Endodermal cell (in vitro differentiated cells): ENCODE data around the gene FBXL7. TPM values are rescaled to one million over a fixed set of nuclear protein-coding genes. Genes with fewer than 3 reads are reported as not detected.

Experiments used
- DNase-seq: peaks from one replicate; pipeline ENCODE4 v3.0.0-alpha.2; 2017
- H3K27ac ChIP-seq: 2 replicates; pipeline ENCODE4 v1.5.1; 2013; ENCODE audit warnings: mild to moderate bottlenecking, low read depth, low read length, moderate library complexity
- H3K27me3 ChIP-seq: 2 replicates; pipeline ENCODE4 v1.6.1; 2013; ENCODE audit warnings: mild to moderate bottlenecking, low read length, moderate library complexity; ENCODE audit not compliant: insufficient read depth, control insufficient read depth, poor library complexity, severe bottlenecking
- H3K36me3 ChIP-seq: 2 replicates; pipeline ENCODE4 v1.7.0; 2013; ENCODE audit warnings: mild to moderate bottlenecking, low read length, moderate library complexity; ENCODE audit not compliant: control insufficient read depth, insufficient read depth
- H3K4me1 ChIP-seq: one replicate; pipeline ENCODE4 v1.7.0; 2013; ENCODE audit warnings: low read length; ENCODE audit not compliant: control insufficient read depth, insufficient read depth
- H3K4me3 ChIP-seq: 2 replicates; pipeline ENCODE4 v1.5.1; 2013; ENCODE audit warnings: mild to moderate bottlenecking, low read length, moderate library complexity
- H3K9ac ChIP-seq: 2 replicates; pipeline ENCODE4 v1.6.1; 2013; ENCODE audit warnings: mild to moderate bottlenecking, low read length, moderate library complexity; ENCODE audit not compliant: poor library complexity, severe bottlenecking; ENCODE audit errors: extremely low read depth
- H3K9me3 ChIP-seq: 2 replicates; pipeline ENCODE4 v1.6.1; 2013; ENCODE audit warnings: mild to moderate bottlenecking, low read length, moderate library complexity; ENCODE audit not compliant: control insufficient read depth
- H3K27ac Mint-ChIP-seq: 2 replicates; pipeline ENCODE4 v1.8.0; 2020; ENCODE audit warnings: mixed read lengths
- H3K27me3 Mint-ChIP-seq: 2 replicates; pipeline ENCODE4 v1.8.0; 2021; ENCODE audit warnings: mild to moderate bottlenecking, mixed read lengths; ENCODE audit not compliant: insufficient read depth
- H3K36me3 Mint-ChIP-seq: 2 replicates; pipeline ENCODE4 v1.8.0; 2020; ENCODE audit warnings: low read depth, mixed read lengths
- H3K4me1 Mint-ChIP-seq: 2 replicates; pipeline ENCODE4 v1.8.0; 2020; ENCODE audit warnings: mixed read lengths
- H3K4me3 Mint-ChIP-seq: 2 replicates; pipeline ENCODE4 v1.8.0; 2020; ENCODE audit warnings: mild to moderate bottlenecking, moderate library complexity, mixed read lengths
- H3K9me3 Mint-ChIP-seq: 2 replicates; pipeline ENCODE4 v1.8.0; 2020; ENCODE audit warnings: mild to moderate bottlenecking, mixed read lengths
- WGBS, 2 experiments: methylation state at CpG; one replicate each; pipeline versions ENCODE4 v1.1.5 to v1.1.7; 2013; ENCODE audit warnings: missing lambda C conversion rate in 2 of 2, mixed read lengths in 1 of 2; ENCODE audit not compliant: insufficient coverage in 1 of 2, insufficient read length in 1 of 2; 5-methylcytosine and 5-hydroxymethylcytosine counted together
- total RNA-seq, 2 donors: library from RNA; stranded (reverse); fragmentation: NEBNext Ultra II Directional in 1 of 2; extraction: Animal tissue kit (Norgen Biotek cat#: 25700) in 1 of 2; gene quantifications; 2 replicates in 1 of 2; 3 replicates in 1 of 2; pipeline ENCODE4 v1.2.1, GENCODE V29; 2021
- TF ChIP-seq, protein P1 (sequence below): fragments of 200-600 bp; sonication (generic); conservative IDR thresholded peaks from 2 replicates; pipeline ENCODE4 v1.5.0; 2021; ENCODE audit warnings: antibody characterized with exemption, mild to moderate bottlenecking

Gene FBXL7
- total RNA-seq, 2 donors from 2014 or later: 12.9 to 13.2 TPM

DNA sequence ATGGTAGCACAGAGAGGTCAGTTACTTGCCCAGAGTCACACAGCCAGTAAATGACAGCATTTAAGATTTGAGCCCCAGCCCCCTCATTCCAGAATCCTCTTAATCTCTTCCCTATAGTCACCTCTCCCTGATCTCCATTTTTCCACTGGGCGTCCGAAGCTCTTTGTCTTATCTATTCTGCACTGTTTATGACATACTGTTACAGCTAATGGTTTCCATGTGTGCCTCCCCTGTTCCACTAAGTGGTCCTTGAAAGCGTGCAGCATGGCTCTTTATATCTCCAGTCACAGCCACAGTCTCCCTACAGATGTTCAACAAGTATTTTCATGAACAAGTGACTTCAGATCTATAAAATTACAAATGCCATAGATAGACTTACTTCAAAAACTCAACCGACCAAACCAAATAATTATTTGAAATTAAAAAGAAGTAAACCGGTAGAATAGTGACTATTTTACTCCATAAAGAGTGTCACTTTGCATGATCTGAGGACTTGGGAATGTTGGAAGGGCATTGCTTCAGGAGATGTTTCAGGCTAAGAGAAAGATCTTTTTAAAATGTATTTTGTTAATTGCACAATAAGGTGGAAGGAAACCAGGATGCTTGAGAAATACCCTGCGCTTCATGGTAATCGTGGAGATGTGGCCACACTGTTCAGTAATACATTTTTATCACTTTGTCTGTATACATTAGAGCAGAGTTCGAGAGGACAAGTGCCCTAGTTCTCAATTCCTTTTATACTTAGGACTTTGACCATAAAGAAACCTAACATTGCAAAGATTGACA is 237.2 kb downstream of the FBXL7 start:
- H3K36me3 Mint-ChIP-seq: no peaks in the 10 kb centered on the region
- H3K9ac ChIP-seq: no peak overlapping the region
- H3K27ac Mint-ChIP-seq: no peak overlapping the region
- no peaks in the 10 kb centered on the region for H3K4me1 Mint-ChIP-seq
- H3K4me3 ChIP-seq: no peak overlapping the region
- H3K27me3 Mint-ChIP-seq: no peaks in the 10 kb centered on the region
- no peaks in the 10 kb centered on the region for H3K27me3 ChIP-seq
- no peaks in the 10 kb centered on the region for H3K36me3 ChIP-seq
- H3K27ac ChIP-seq: no peak overlapping the region
- peaks cover 10% of the 10 kb centered on the region for H3K9me3 ChIP-seq
- DNase-seq: no peak
- H3K4me1 ChIP-seq: no peaks in the 10 kb centered on the region
- peaks cover 2% of the 10 kb centered on the region for H3K9me3 Mint-ChIP-seq
- 93 to 98% methylated on average over 7 to 8 of the region's 8 CpGs for WGBS, 2 experiments
- no peak overlapping the region for H3K4me3 Mint-ChIP-seq
- TF ChIP-seq, protein P1, sequence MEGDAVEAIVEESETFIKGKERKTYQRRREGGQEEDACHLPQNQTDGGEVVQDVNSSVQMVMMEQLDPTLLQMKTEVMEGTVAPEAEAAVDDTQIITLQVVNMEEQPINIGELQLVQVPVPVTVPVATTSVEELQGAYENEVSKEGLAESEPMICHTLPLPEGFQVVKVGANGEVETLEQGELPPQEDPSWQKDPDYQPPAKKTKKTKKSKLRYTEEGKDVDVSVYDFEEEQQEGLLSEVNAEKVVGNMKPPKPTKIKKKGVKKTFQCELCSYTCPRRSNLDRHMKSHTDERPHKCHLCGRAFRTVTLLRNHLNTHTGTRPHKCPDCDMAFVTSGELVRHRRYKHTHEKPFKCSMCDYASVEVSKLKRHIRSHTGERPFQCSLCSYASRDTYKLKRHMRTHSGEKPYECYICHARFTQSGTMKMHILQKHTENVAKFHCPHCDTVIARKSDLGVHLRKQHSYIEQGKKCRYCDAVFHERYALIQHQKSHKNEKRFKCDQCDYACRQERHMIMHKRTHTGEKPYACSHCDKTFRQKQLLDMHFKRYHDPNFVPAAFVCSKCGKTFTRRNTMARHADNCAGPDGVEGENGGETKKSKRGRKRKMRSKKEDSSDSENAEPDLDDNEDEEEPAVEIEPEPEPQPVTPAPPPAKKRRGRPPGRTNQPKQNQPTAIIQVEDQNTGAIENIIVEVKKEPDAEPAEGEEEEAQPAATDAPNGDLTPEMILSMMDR: no peak

- WGBS, 2 experiments: 93 to 98% methylated on average over 5 of the region's 5 CpGs
Measured at GRCh38 chr5:15737871-15738664, 238.1 kb downstream of the FBXL7 start.

DNA sequence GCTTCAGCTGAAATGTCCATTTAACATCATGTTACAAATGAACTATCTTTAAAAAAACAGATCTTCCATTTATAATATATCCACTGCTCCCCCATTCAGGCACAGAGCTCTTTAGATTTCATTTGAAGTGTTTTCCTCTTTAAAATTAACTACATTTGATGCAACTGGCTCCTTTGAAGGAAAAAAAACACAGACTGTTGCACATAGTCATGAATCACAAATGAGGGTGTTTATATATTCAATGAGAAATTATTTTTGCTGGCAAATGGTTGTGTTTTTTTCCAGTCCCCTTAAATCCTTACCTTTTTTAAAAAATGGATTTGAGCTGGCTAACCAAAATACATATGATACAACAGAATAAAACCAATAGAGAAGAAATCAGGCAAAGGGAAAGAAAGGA is 240.4 kb downstream of the FBXL7 start:
- H3K4me1 Mint-ChIP-seq: no peaks in the 10 kb centered on the region
- H3K36me3 Mint-ChIP-seq: peaks cover 16% of the 10 kb centered on the region
- H3K27ac ChIP-seq: no peak overlapping the region
- H3K9ac ChIP-seq: no peak overlapping the region
- DNase-seq: no peak
- no peak overlapping the region for H3K4me3 ChIP-seq
- H3K9me3 Mint-ChIP-seq: peaks cover 27% of the 10 kb centered on the region
- H3K27me3 ChIP-seq: no peaks in the 10 kb centered on the region
- TF ChIP-seq, protein P1: no peak
- H3K4me3 Mint-ChIP-seq: no peak overlapping the region
- H3K4me1 ChIP-seq: no peaks in the 10 kb centered on the region
- H3K36me3 ChIP-seq: no peaks in the 10 kb centered on the region
- H3K27me3 Mint-ChIP-seq: no peaks in the 10 kb centered on the region
- no peak overlapping the region for H3K27ac Mint-ChIP-seq
- H3K9me3 ChIP-seq: peaks cover 33% of the 10 kb centered on the region

More at GRCh38 chr5:15737871-15738664, 238.1 kb downstream of the FBXL7 start:
- DNase-seq: no peak
- no peak overlapping the region for H3K4me3 ChIP-seq
- TF ChIP-seq, protein P1: no peak
- no peaks in the 10 kb centered on the region for H3K4me1 ChIP-seq
- H3K27me3 Mint-ChIP-seq: no peaks in the 10 kb centered on the region
- H3K27me3 ChIP-seq: no peaks in the 10 kb centered on the region
- H3K9me3 ChIP-seq: peaks cover 18% of the 10 kb centered on the region
- no peak overlapping the region for H3K27ac ChIP-seq
- H3K9ac ChIP-seq: no peak overlapping the region
- H3K4me1 Mint-ChIP-seq: no peaks in the 10 kb centered on the region
- H3K27ac Mint-ChIP-seq: no peak overlapping the region
- peaks cover 9% of the 10 kb centered on the region for H3K9me3 Mint-ChIP-seq
- H3K36me3 Mint-ChIP-seq: peaks cover 6% of the 10 kb centered on the region
- H3K36me3 ChIP-seq: no peaks in the 10 kb centered on the region
- H3K4me3 Mint-ChIP-seq: no peak overlapping the region
